Measurements from ENCODE around the gene PSAP. TPM values are rescaled to one million over a fixed set of nuclear protein-coding genes. Genes with fewer than 3 reads are reported as not detected.
A peak's percentile ranks its signal among the peaks of the same experiment; 100 is the strongest.
"Not testable (repeated sequence)": the region's sequence is repeated elsewhere in the genome, so short reads cannot be mapped to it uniquely, and the experiment has no call there.

Gene PSAP
- total RNA-seq, 1 donor from 2014 or later = 653 TPM

GRCh38 chr10:71887743-71888142 lies 36.7 kb upstream of the PSAP start:
- no peak for TF ChIP-seq CTCF (IDR thresholded peaks at IDR 0.05)
- H3K9me3 ChIP-seq = no peaks in the 10 kb centered on the region
- H3K27me3 ChIP-seq = no peaks in the 10 kb centered on the region
- no peaks in the 10 kb centered on the region for H3K36me3 ChIP-seq
- DNase-seq (ENCODE audit: low spot score in 2 of 2) = no peak
- H3K4me1 ChIP-seq = no peaks in the 10 kb centered on the region
- H3K27ac ChIP-seq = peak overlapping the region; percentile 71 to 83
- H3K4me3 ChIP-seq = peak overlapping the region in 1 of 2 donors; percentile 64
- intact Hi-C loops (cut with DNase I) = loop anchor here (2.0 kb wide), 1 partner anchor 51 kb away; no protein-coding TSS in a partner anchor

- Histone ChIP-seq H3K4me3 (no peak overlapping the region), H3K27ac (no peak overlapping the region), H3K27me3 (no peaks in the 10 kb centered on the region), H3K4me1 (no peaks in the 10 kb centered on the region), H3K36me3 (no peaks in the 10 kb centered on the region), H3K9me3 (no peaks in the 10 kb centered on the region)
- no peak for DNase-seq (ENCODE audit: low spot score in 2 of 2)
- TF ChIP-seq CTCF (IDR thresholded peaks at IDR 0.05) = no peak
- intact Hi-C loops (cut with DNase I) = no loop called here
Measured at GRCh38 chr10:71882813-71883659, 32.0 kb upstream of the PSAP start.

GRCh38 chr10:71881647-71882355 lies 30.8 kb upstream of the PSAP start:
- DNase-seq (ENCODE audit: low spot score in 2 of 2) = no peak
- Histone ChIP-seq H3K4me1 (no peaks in the 10 kb centered on the region), H3K4me3 (no peak overlapping the region), H3K27me3 (no peaks in the 10 kb centered on the region), H3K36me3 (no peaks in the 10 kb centered on the region), H3K9me3 (no peaks in the 10 kb centered on the region), H3K27ac (no peak overlapping the region)
- intact Hi-C loops (cut with DNase I) = no loop called here
- TF ChIP-seq CTCF (IDR thresholded peaks at IDR 0.05) = no peak

- H3K4me1 ChIP-seq; intact Hi-C loops (cut with DNase I); H3K27me3 ChIP-seq; H3K27ac ChIP-seq; H3K36me3 ChIP-seq; DNase-seq (ENCODE audit: low spot score in 2 of 2); H3K9me3 ChIP-seq; H3K4me3 ChIP-seq: not testable (repeated sequence)
Measured at GRCh38 chr10:71881307-71881624, 30.2 kb upstream of the PSAP start.

GRCh38 chr10:71880425-71881306 lies 29.6 kb upstream of the PSAP start:
- Histone ChIP-seq H3K9me3 (no peaks in the 10 kb centered on the region), H3K27me3 (no peaks in the 10 kb centered on the region), H3K27ac (no peak overlapping the region), H3K4me3 (no peak overlapping the region), H3K4me1 (no peaks in the 10 kb centered on the region), H3K36me3 (no peaks in the 10 kb centered on the region)
- TF ChIP-seq CTCF (IDR thresholded peaks at IDR 0.05) = no peak
- intact Hi-C loops (cut with DNase I) = no loop called here
- peak in 1 of 2 donors; percentile 44 for DNase-seq (ENCODE audit: low spot score in 2 of 2)
